GM10266 (cell line): ENCODE results near the gene USP40.

ENCODE experiments used
- DNase-seq: peaks from one replicate; pipeline ENCODE4 v3.0.0; 2012; ENCODE audit errors: extremely low spot score
- TF ChIP-seq, protein P1 (sequence below): IDR thresholded peaks from 2 replicates; pipeline ENCODE4 v1.5.1; 2012; ENCODE audit warnings: mild to moderate bottlenecking, low read depth; ENCODE audit not compliant: control insufficient read depth, insufficient read depth; ENCODE audit errors: missing control alignments

Gene USP40

GRCh38 chr2:233453111-233453915 lies 113.3 kb downstream of the USP40 start:
- TF ChIP-seq, protein P1, sequence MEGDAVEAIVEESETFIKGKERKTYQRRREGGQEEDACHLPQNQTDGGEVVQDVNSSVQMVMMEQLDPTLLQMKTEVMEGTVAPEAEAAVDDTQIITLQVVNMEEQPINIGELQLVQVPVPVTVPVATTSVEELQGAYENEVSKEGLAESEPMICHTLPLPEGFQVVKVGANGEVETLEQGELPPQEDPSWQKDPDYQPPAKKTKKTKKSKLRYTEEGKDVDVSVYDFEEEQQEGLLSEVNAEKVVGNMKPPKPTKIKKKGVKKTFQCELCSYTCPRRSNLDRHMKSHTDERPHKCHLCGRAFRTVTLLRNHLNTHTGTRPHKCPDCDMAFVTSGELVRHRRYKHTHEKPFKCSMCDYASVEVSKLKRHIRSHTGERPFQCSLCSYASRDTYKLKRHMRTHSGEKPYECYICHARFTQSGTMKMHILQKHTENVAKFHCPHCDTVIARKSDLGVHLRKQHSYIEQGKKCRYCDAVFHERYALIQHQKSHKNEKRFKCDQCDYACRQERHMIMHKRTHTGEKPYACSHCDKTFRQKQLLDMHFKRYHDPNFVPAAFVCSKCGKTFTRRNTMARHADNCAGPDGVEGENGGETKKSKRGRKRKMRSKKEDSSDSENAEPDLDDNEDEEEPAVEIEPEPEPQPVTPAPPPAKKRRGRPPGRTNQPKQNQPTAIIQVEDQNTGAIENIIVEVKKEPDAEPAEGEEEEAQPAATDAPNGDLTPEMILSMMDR, result no peak
- no peak for DNase-seq

GRCh38 chr2:233451950-233452349 lies 114.6 kb downstream of the USP40 start:
- TF ChIP-seq, protein P1, result no peak
- DNase-seq, result no peak

DNA sequence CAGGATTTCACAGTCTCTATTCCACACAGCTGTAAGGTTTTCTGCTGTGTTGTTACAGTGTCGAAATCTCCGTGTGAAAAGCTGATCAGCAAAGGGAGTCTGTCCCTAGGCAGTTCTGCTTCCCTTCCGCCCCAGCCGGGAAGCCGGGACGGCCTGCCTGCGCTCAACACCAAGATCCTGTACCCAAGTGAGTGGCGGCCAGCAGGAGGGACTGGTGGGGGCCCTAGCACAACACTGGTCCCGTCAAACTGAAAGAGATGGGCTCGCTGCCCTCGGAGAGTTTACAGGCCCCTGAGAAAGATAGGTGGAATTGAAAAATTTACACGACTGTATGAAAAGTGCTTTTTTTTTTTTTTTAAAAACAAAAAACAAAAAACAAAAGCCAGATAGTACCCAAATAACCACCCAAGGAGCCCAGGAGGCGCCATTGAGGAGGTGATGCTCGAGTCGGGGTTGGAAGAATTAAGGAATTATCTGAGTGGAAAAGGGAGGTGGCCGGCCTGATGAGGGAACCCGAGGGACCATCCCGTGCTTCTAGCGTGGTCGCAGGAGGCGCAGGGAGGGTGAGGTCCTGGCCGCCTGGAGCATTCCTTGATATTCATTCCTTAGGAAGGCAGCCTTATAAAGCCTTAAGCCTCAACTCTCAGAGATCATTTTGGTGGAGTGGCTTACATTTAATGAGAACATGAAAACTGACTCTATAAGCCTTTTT lies 115.6 kb downstream of the USP40 start:
- TF ChIP-seq, protein P1, result no peak
- DNase-seq, result no peak

- TF ChIP-seq, protein P1, result no peak
- no peak for DNase-seq
Measured at GRCh38 chr2:233449921-233450863, 116.4 kb downstream of the USP40 start.

DNA sequence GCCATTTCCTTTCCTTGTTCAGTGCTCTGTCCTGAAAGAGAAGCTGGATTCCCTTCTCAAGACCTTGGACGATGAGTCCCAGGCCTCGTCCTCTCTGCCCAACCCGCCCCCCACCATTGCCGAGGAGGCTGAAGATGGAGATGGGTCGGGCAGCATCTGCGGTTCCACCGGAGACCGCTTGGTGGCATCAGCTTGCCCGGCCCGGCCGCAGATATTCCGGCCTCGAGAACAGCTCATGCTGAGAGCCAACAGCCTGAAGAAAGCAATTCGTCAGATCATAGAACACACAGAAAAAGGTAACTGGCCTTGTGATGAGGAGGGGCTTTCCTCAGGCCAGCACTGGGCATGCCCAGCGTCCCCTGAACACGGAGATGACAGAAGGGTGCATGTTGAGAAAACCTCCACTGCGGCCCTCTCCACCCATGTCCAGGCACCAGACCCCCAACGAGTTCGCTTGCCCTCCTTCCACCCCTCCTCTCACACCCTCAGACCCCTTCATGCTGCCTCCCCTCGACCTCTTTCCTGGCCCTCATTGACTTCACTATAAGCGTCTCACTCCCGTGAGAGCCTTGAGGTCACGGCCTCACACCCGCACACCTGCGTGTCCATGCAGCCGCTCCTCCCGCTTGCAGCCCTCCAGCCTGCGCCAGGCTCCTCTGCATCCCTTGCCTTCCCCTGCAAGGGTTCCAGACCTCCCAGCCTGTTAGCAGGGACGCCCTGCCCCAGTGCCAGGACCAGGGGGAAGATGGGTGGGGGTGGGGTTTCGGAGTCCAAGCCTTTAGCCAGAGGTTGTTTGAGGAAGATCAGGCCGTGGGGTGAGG lies 117.3 kb downstream of the USP40 start:
- no peak for DNase-seq
- TF ChIP-seq, protein P1, result peak; percentile 22

GRCh38 chr2:233448575-233448974 lies 118.0 kb downstream of the USP40 start:
- DNase-seq, result no peak
- TF ChIP-seq, protein P1, result no peak
